ENCODE data around the gene METAP1D. TPM values are rescaled to one million over a fixed set of nuclear protein-coding genes. Genes with fewer than 3 reads are reported as not detected.
"Not testable (repeated sequence)": the region's sequence is repeated elsewhere in the genome, so short reads cannot be mapped to it uniquely, and the experiment has no call there.

The METAP1D gene
- total RNA-seq, 2 experiments from 2014 or later = 5.2 to 6.0 TPM

GRCh38 chr2:171972329-171972982, 27.3 kb upstream of the METAP1D start:
- no peaks in the 10 kb centered on the region for H3K27me3 Mint-ChIP-seq
- peak overlapping the region; percentile 19 for H3K27ac Mint-ChIP-seq
- peaks cover 6% of the 10 kb centered on the region for H3K4me1 Mint-ChIP-seq
- H3K36me3 Mint-ChIP-seq = peaks cover 41% of the 10 kb centered on the region
- H3K9me3 Mint-ChIP-seq = no peaks in the 10 kb centered on the region
- DNase-seq = no peak
- no peak overlapping the region for H3K4me3 Mint-ChIP-seq

GRCh38 chr2:171979103-171979502, 20.6 kb upstream of the METAP1D start:
- peaks cover 3% of the 10 kb centered on the region for H3K4me1 Mint-ChIP-seq
- H3K36me3 Mint-ChIP-seq = peaks cover 50% of the 10 kb centered on the region
- H3K27ac Mint-ChIP-seq = no peak overlapping the region
- H3K4me3 Mint-ChIP-seq = no peak overlapping the region
- no peaks in the 10 kb centered on the region for H3K9me3 Mint-ChIP-seq
- no peak for DNase-seq
- H3K27me3 Mint-ChIP-seq = no peaks in the 10 kb centered on the region

- not testable (repeated sequence) for DNase-seq, H3K4me3 Mint-ChIP-seq, H3K9me3 Mint-ChIP-seq, H3K4me1 Mint-ChIP-seq, H3K27me3 Mint-ChIP-seq, H3K27ac Mint-ChIP-seq
- peaks cover 27% of the 10 kb centered on the region for H3K36me3 Mint-ChIP-seq
Observed at GRCh38 chr2:171983924-171984323, 15.8 kb upstream of the METAP1D start.

- Mint-ChIP-seq H3K4me1 (no peaks in the 10 kb centered on the region), H3K27me3 (no peaks in the 10 kb centered on the region), H3K36me3 (peaks cover 20% of the 10 kb centered on the region), H3K9me3 (no peaks in the 10 kb centered on the region), H3K4me3 (no peak overlapping the region), H3K27ac (no peak overlapping the region)
- no peak for DNase-seq
Observed at GRCh38 chr2:171985076-171985475, 14.7 kb upstream of the METAP1D start.

GRCh38 chr2:171986778-171987177, 13.0 kb upstream of the METAP1D start:
- Mint-ChIP-seq H3K36me3 (peaks cover 16% of the 10 kb centered on the region), H3K9me3 (no peaks in the 10 kb centered on the region), H3K27me3 (no peaks in the 10 kb centered on the region), H3K27ac (no peak overlapping the region), H3K4me3 (no peak overlapping the region), H3K4me1 (no peaks in the 10 kb centered on the region)
- no peak for DNase-seq

GRCh38 chr2:171991027-171991426, 8.7 kb upstream of the METAP1D start:
- Mint-ChIP-seq H3K4me3 (no peak overlapping the region), H3K9me3 (no peaks in the 10 kb centered on the region), H3K36me3 (no peaks in the 10 kb centered on the region), H3K4me1 (no peaks in the 10 kb centered on the region), H3K27ac (no peak overlapping the region), H3K27me3 (no peaks in the 10 kb centered on the region)
- DNase-seq = no peak

GRCh38 chr2:171995586-171995985, 4.2 kb upstream of the METAP1D start:
- no peak overlapping the region for H3K27ac Mint-ChIP-seq
- H3K27me3 Mint-ChIP-seq = peaks cover 9% of the 10 kb centered on the region
- DNase-seq = no peak
- H3K36me3 Mint-ChIP-seq = no peaks in the 10 kb centered on the region
- H3K9me3 Mint-ChIP-seq = no peaks in the 10 kb centered on the region
- peaks cover 21% of the 10 kb centered on the region for H3K4me1 Mint-ChIP-seq
- no peak overlapping the region for H3K4me3 Mint-ChIP-seq

GRCh38 chr2:171996021-171996420, 3.7 kb upstream of the METAP1D start:
- H3K4me3 Mint-ChIP-seq = no peak overlapping the region
- DNase-seq = no peak
- peaks cover 25% of the 10 kb centered on the region for H3K4me1 Mint-ChIP-seq
- no peak overlapping the region for H3K27ac Mint-ChIP-seq
- no peaks in the 10 kb centered on the region for H3K9me3 Mint-ChIP-seq
- peaks cover 4% of the 10 kb centered on the region for H3K36me3 Mint-ChIP-seq
- peaks cover 9% of the 10 kb centered on the region for H3K27me3 Mint-ChIP-seq

- H3K4me3 Mint-ChIP-seq, H3K9me3 Mint-ChIP-seq, H3K36me3 Mint-ChIP-seq, DNase-seq, H3K27ac Mint-ChIP-seq, H3K27me3 Mint-ChIP-seq: not testable (repeated sequence)
- H3K4me1 Mint-ChIP-seq = peaks cover 26% of the 10 kb centered on the region
Observed at GRCh38 chr2:171997031-171997430, 2.7 kb upstream of the METAP1D start.

- H3K27ac Mint-ChIP-seq = peak overlapping the region; percentile 70
Observed at GRCh38 chr2:171999161-171999560, 592 bp upstream of the METAP1D start.

GRCh38 chr2:172000696-172001361, 1.1 kb downstream of the METAP1D start:
- H3K36me3 Mint-ChIP-seq = peaks cover 14% of the 10 kb centered on the region
- H3K9me3 Mint-ChIP-seq = no peaks in the 10 kb centered on the region
- H3K27ac Mint-ChIP-seq = peak overlapping the region; percentile 98
- H3K4me3 Mint-ChIP-seq = peak overlapping the region; percentile 93
- no peak for DNase-seq
- H3K4me1 Mint-ChIP-seq = peaks cover 30% of the 10 kb centered on the region
- H3K27me3 Mint-ChIP-seq = peaks cover 9% of the 10 kb centered on the region

More at GRCh38 chr2:171999161-171999560, 592 bp upstream of the METAP1D start:
- H3K9me3 Mint-ChIP-seq = no peaks in the 10 kb centered on the region
- peaks cover 30% of the 10 kb centered on the region for H3K4me1 Mint-ChIP-seq
- no peak for DNase-seq
- peak overlapping the region; percentile 82 for H3K4me3 Mint-ChIP-seq
- H3K27me3 Mint-ChIP-seq = peaks cover 9% of the 10 kb centered on the region
- peaks cover 14% of the 10 kb centered on the region for H3K36me3 Mint-ChIP-seq

GRCh38 chr2:172007372-172007771, 7.6 kb downstream of the METAP1D start:
- peaks cover 1% of the 10 kb centered on the region for H3K9me3 Mint-ChIP-seq
- no peak overlapping the region for H3K4me3 Mint-ChIP-seq
- H3K27me3 Mint-ChIP-seq = no peaks in the 10 kb centered on the region
- H3K27ac Mint-ChIP-seq = no peak overlapping the region
- H3K4me1 Mint-ChIP-seq = peaks cover 13% of the 10 kb centered on the region
- peaks cover 30% of the 10 kb centered on the region for H3K36me3 Mint-ChIP-seq
- no peak for DNase-seq

GRCh38 chr2:172009823-172010222, 10.1 kb downstream of the METAP1D start:
- DNase-seq = no peak
- no peak overlapping the region for H3K27ac Mint-ChIP-seq
- H3K4me1 Mint-ChIP-seq = peaks cover 15% of the 10 kb centered on the region
- no peak overlapping the region for H3K4me3 Mint-ChIP-seq
- H3K27me3 Mint-ChIP-seq = no peaks in the 10 kb centered on the region
- peaks cover 1% of the 10 kb centered on the region for H3K9me3 Mint-ChIP-seq
- H3K36me3 Mint-ChIP-seq = peaks cover 25% of the 10 kb centered on the region

- no peak overlapping the region for H3K4me3 Mint-ChIP-seq
- DNase-seq = no peak
Observed at GRCh38 chr2:172011812-172012575, 12.2 kb downstream of the METAP1D start.

GRCh38 chr2:172012677-172013391, 13.1 kb downstream of the METAP1D start:
- no peaks in the 10 kb centered on the region for H3K9me3 Mint-ChIP-seq
- H3K4me3 Mint-ChIP-seq = no peak overlapping the region
- no peak for DNase-seq
- peaks cover 18% of the 10 kb centered on the region for H3K36me3 Mint-ChIP-seq
- no peak overlapping the region for H3K27ac Mint-ChIP-seq
- H3K27me3 Mint-ChIP-seq = no peaks in the 10 kb centered on the region
- peaks cover 15% of the 10 kb centered on the region for H3K4me1 Mint-ChIP-seq

More at GRCh38 chr2:172011812-172012575, 12.2 kb downstream of the METAP1D start:
- H3K9me3 Mint-ChIP-seq = no peaks in the 10 kb centered on the region
- no peaks in the 10 kb centered on the region for H3K27me3 Mint-ChIP-seq
- H3K27ac Mint-ChIP-seq = no peak overlapping the region
- peaks cover 15% of the 10 kb centered on the region for H3K4me1 Mint-ChIP-seq
- peaks cover 20% of the 10 kb centered on the region for H3K36me3 Mint-ChIP-seq

All from activated naive CD8-positive, alpha-beta T cell treated with anti-CD3 and anti-CD28 coated beads for 36 hours (primary cell).